Subcutaneous abdominal adipose tissue (tissue), 5 donors: ENCODE measurements around the gene CCDC85C.

Experiments used
- H3K27ac ChIP-seq: one replicate; pipeline ENCODE4 v1.7.0; 2013; ENCODE audit warnings: low read depth, mild to moderate bottlenecking, inconsistent platforms, low read length, moderate library complexity
- H3K27me3 ChIP-seq, 5 donors: one replicate each; pipeline ENCODE4 v1.7.0; 2013; ENCODE audit warnings: low read length in 5 of 5, inconsistent platforms in 1 of 5; ENCODE audit not compliant: control insufficient read depth in 5 of 5, insufficient read depth in 4 of 5
- H3K36me3 ChIP-seq, 5 donors: one replicate each; pipeline ENCODE4 v1.7.0; 2013; ENCODE audit warnings: low read length in 5 of 5; ENCODE audit not compliant: control insufficient read depth in 5 of 5, insufficient read depth in 5 of 5
- H3K4me1 ChIP-seq, 5 donors: one replicate each; pipeline ENCODE4 v1.7.0; 2013; ENCODE audit warnings: low read length in 5 of 5, mild to moderate bottlenecking in 3 of 5, moderate library complexity in 1 of 5; ENCODE audit not compliant: control insufficient read depth in 5 of 5, insufficient read depth in 5 of 5
- H3K4me3 ChIP-seq, 5 donors: one replicate each; pipeline ENCODE4 v1.7.0; 2013; ENCODE audit warnings: low read length in 5 of 5, low read depth in 1 of 5
- H3K9ac ChIP-seq, 5 donors: one replicate each; pipeline ENCODE4 v1.7.0; 2013; ENCODE audit warnings: low read length in 5 of 5, mild to moderate bottlenecking in 4 of 5, moderate library complexity in 3 of 5
- H3K9me3 ChIP-seq, 5 donors: one replicate each; pipeline ENCODE4 v1.7.0; 2013; ENCODE audit warnings: low read length in 5 of 5; ENCODE audit not compliant: control insufficient read depth in 5 of 5
- donor health status: healthy.
- donor health status: healthy.
- donor health status: healthy.
- donor health status: healthy.
- donor health status: healthy.

Gene CCDC85C

GRCh38 chr14:99519347-99519881 is 84.6 kb downstream of the CCDC85C start:
- no peak overlapping the region for H3K9ac ChIP-seq
- H3K27ac ChIP-seq, result no peak overlapping the region
- peaks cover 0 to 21% (median 8%) of the 10 kb centered on the region in 5 donors for H3K4me1 ChIP-seq
- H3K9me3 ChIP-seq, result no peaks in the 10 kb centered on the region
- H3K27me3 ChIP-seq, result peaks cover 0 to 13% (median 6%) of the 10 kb centered on the region in 5 donors
- H3K4me3 ChIP-seq, result no peak overlapping the region
- H3K36me3 ChIP-seq, result peaks cover 0 to 8% (median under 1%) of the 10 kb centered on the region in 5 donors

- Histone ChIP-seq H3K27me3 (peaks cover 0 to 8% (median 6%) of the 10 kb centered on the region in 5 donors), H3K4me1 (peaks cover 0 to 15% (median 3%) of the 10 kb centered on the region in 5 donors), H3K4me3 (no peak overlapping the region)
These were observed 85.3 kb downstream of the CCDC85C start for GRCh38 chr14:99518441-99519346.

GRCh38 chr14:99517643-99518381 is 86.2 kb downstream of the CCDC85C start:
- no peak overlapping the region for H3K4me3 ChIP-seq
- no peak overlapping the region for H3K27ac ChIP-seq
- H3K36me3 ChIP-seq, result peaks cover 0 to 24% (median 12%) of the 10 kb centered on the region in 5 donors
- no peak overlapping the region for H3K9ac ChIP-seq
- H3K27me3 ChIP-seq, result peaks cover 0 to 8% (median 6%) of the 10 kb centered on the region in 5 donors
- no peaks in the 10 kb centered on the region for H3K9me3 ChIP-seq
- H3K4me1 ChIP-seq, result peaks cover 0 to 8% (median 0%) of the 10 kb centered on the region in 5 donors

More at GRCh38 chr14:99518441-99519346, 85.3 kb downstream of the CCDC85C start:
- Histone ChIP-seq H3K9ac (no peak overlapping the region), H3K36me3 (peaks cover 0 to 15% (median 7%) of the 10 kb centered on the region in 5 donors), H3K27ac (no peak overlapping the region), H3K9me3 (no peaks in the 10 kb centered on the region)

GRCh38 chr14:99516871-99517642 is 87.0 kb downstream of the CCDC85C start:
- H3K27me3 ChIP-seq, result peaks cover 0 to 8% (median 6%) of the 10 kb centered on the region in 5 donors
- no peak overlapping the region for H3K9ac ChIP-seq
- H3K9me3 ChIP-seq, result no peaks in the 10 kb centered on the region
- no peak overlapping the region for H3K27ac ChIP-seq
- H3K36me3 ChIP-seq, result peaks cover 0 to 27% (median 12%) of the 10 kb centered on the region in 5 donors
- peaks cover 0 to 6% (median 0%) of the 10 kb centered on the region in 5 donors for H3K4me1 ChIP-seq
- no peak overlapping the region for H3K4me3 ChIP-seq

GRCh38 chr14:99516156-99516870 is 87.7 kb downstream of the CCDC85C start:
- Histone ChIP-seq H3K9ac (no peak overlapping the region), H3K27me3 (peaks cover 0 to 6% (median under 1%) of the 10 kb centered on the region in 5 donors), H3K4me1 (peaks cover 0 to 8% (median 4%) of the 10 kb centered on the region in 5 donors), H3K27ac (no peak overlapping the region), H3K4me3 (no peak overlapping the region), H3K9me3 (no peaks in the 10 kb centered on the region), H3K36me3 (peaks cover 0 to 34% (median 16%) of the 10 kb centered on the region in 5 donors)

- H3K27ac ChIP-seq, result no peak overlapping the region
- peaks cover 2 to 40% (median 19%) of the 10 kb centered on the region in 5 donors for H3K36me3 ChIP-seq
These were observed 88.5 kb downstream of the CCDC85C start for GRCh38 chr14:99515301-99516155.

GRCh38 chr14:99514552-99515300 is 89.3 kb downstream of the CCDC85C start:
- H3K9me3 ChIP-seq, result no peaks in the 10 kb centered on the region
- H3K9ac ChIP-seq, result no peak overlapping the region
- peaks cover 0 to 15% (median 12%) of the 10 kb centered on the region in 5 donors for H3K4me1 ChIP-seq
- H3K27me3 ChIP-seq, result no peaks in the 10 kb centered on the region
- H3K4me3 ChIP-seq, result no peak overlapping the region
- no peak overlapping the region for H3K27ac ChIP-seq
- peaks cover 2 to 43% (median 21%) of the 10 kb centered on the region in 5 donors for H3K36me3 ChIP-seq

More at GRCh38 chr14:99515301-99516155, 88.5 kb downstream of the CCDC85C start:
- H3K9me3 ChIP-seq, result no peaks in the 10 kb centered on the region
- H3K27me3 ChIP-seq, result peaks cover 0 to 4% (median 0%) of the 10 kb centered on the region in 5 donors
- H3K9ac ChIP-seq, result no peak overlapping the region
- no peak overlapping the region for H3K4me3 ChIP-seq
- peaks cover 0 to 15% (median 12%) of the 10 kb centered on the region in 5 donors for H3K4me1 ChIP-seq

GRCh38 chr14:99513946-99514551 is 90.0 kb downstream of the CCDC85C start:
- Histone ChIP-seq H3K27me3 (no peaks in the 10 kb centered on the region), H3K9me3 (no peaks in the 10 kb centered on the region), H3K4me1 (peaks cover 0 to 15% (median 12%) of the 10 kb centered on the region in 5 donors), H3K4me3 (no peak overlapping the region), H3K27ac (no peak overlapping the region), H3K9ac (no peak overlapping the region), H3K36me3 (peaks cover 2 to 50% (median 28%) of the 10 kb centered on the region in 5 donors)
